ENCODE measurements around the gene CAV3.

The CAV3 gene

GRCh38 chr3:8757551-8758518 lies 24.2 kb downstream of the CAV3 start:
- DNase-seq (ENCODE audit: low read depth in 1 of 2, low spot score in 1 of 2), result no peak
- in situ Hi-C loops (cut with HindIII; ENCODE audit: low pct_unique_long_range_greater_than_20kb, low sequenced_read_pairs), result no loop called here
- TF ChIP-seq JUND (IDR thresholded peaks at IDR 0.05; ENCODE audit: low read depth), result no peak

GRCh38 chr3:8759038-8759707 lies 25.6 kb downstream of the CAV3 start:
- no peak for DNase-seq (ENCODE audit: low read depth in 1 of 2, low spot score in 1 of 2)
- in situ Hi-C loops (cut with HindIII; ENCODE audit: low pct_unique_long_range_greater_than_20kb, low sequenced_read_pairs), result no loop called here
- no peak for TF ChIP-seq JUND (IDR thresholded peaks at IDR 0.05; ENCODE audit: low read depth)

GRCh38 chr3:8760091-8760490 lies 26.5 kb downstream of the CAV3 start:
- DNase-seq (ENCODE audit: low read depth in 1 of 2, low spot score in 1 of 2), result no peak
- TF ChIP-seq JUND (IDR thresholded peaks at IDR 0.05; ENCODE audit: low read depth), result no peak
- in situ Hi-C loops (cut with HindIII; ENCODE audit: low pct_unique_long_range_greater_than_20kb, low sequenced_read_pairs), result no loop called here

GRCh38 chr3:8760506-8760905 lies 26.9 kb downstream of the CAV3 start:
- in situ Hi-C loops (cut with HindIII; ENCODE audit: low pct_unique_long_range_greater_than_20kb, low sequenced_read_pairs), result no loop called here
- TF ChIP-seq JUND (IDR thresholded peaks at IDR 0.05; ENCODE audit: low read depth), result no peak
- DNase-seq (ENCODE audit: low read depth in 1 of 2, low spot score in 1 of 2), result no peak

- in situ Hi-C loops (cut with HindIII; ENCODE audit: low pct_unique_long_range_greater_than_20kb, low sequenced_read_pairs), result no loop called here
- no peak for TF ChIP-seq JUND (IDR thresholded peaks at IDR 0.05; ENCODE audit: low read depth)
- DNase-seq (ENCODE audit: low read depth in 1 of 2, low spot score in 1 of 2), result no peak
These were observed 28.3 kb downstream of the CAV3 start for GRCh38 chr3:8761866-8762265.

- in situ Hi-C loops (cut with HindIII; ENCODE audit: low pct_unique_long_range_greater_than_20kb, low sequenced_read_pairs), result no loop called here
- no peak for DNase-seq (ENCODE audit: low read depth in 1 of 2, low spot score in 1 of 2)
- no peak for TF ChIP-seq JUND (IDR thresholded peaks at IDR 0.05; ENCODE audit: low read depth)
These were observed 29.2 kb downstream of the CAV3 start for GRCh38 chr3:8762607-8763377.

- in situ Hi-C loops (cut with HindIII; ENCODE audit: low pct_unique_long_range_greater_than_20kb, low sequenced_read_pairs), result no loop called here
These were observed 30.9 kb downstream of the CAV3 start for GRCh38 chr3:8764528-8764927.

GRCh38 chr3:8765528-8765927 lies 31.9 kb downstream of the CAV3 start:
- in situ Hi-C loops (cut with HindIII; ENCODE audit: low pct_unique_long_range_greater_than_20kb, low sequenced_read_pairs), result no loop called here
- TF ChIP-seq JUND (IDR thresholded peaks at IDR 0.05; ENCODE audit: low read depth), result no peak
- DNase-seq (ENCODE audit: low read depth in 1 of 2, low spot score in 1 of 2), result no peak

More at GRCh38 chr3:8764528-8764927, 30.9 kb downstream of the CAV3 start:
- no peak for DNase-seq (ENCODE audit: low read depth in 1 of 2, low spot score in 1 of 2)
- no peak for TF ChIP-seq JUND (IDR thresholded peaks at IDR 0.05; ENCODE audit: low read depth)

- DNase-seq (ENCODE audit: low read depth in 1 of 2, low spot score in 1 of 2), result no peak
- TF ChIP-seq JUND (IDR thresholded peaks at IDR 0.05; ENCODE audit: low read depth), result no peak
- in situ Hi-C loops (cut with HindIII; ENCODE audit: low pct_unique_long_range_greater_than_20kb, low sequenced_read_pairs), result no loop called here
These were observed 32.5 kb downstream of the CAV3 start for GRCh38 chr3:8766148-8766547.

GRCh38 chr3:8767256-8767666 lies 33.7 kb downstream of the CAV3 start:
- no peak for TF ChIP-seq JUND (IDR thresholded peaks at IDR 0.05; ENCODE audit: low read depth)
- in situ Hi-C loops (cut with HindIII; ENCODE audit: low pct_unique_long_range_greater_than_20kb, low sequenced_read_pairs), result no loop called here
- peak in 1 of 2 experiments; percentile 36 for DNase-seq (ENCODE audit: low read depth in 1 of 2, low spot score in 1 of 2)

GRCh38 chr3:8767667-8768363 lies 34.2 kb downstream of the CAV3 start:
- peak; percentile 73 to 76 for DNase-seq (ENCODE audit: low read depth in 1 of 2, low spot score in 1 of 2)
- in situ Hi-C loops (cut with HindIII; ENCODE audit: low pct_unique_long_range_greater_than_20kb, low sequenced_read_pairs), result no loop called here

More at GRCh38 chr3:8767667-8768363, 34.2 kb downstream of the CAV3 start:
- TF ChIP-seq JUND (IDR thresholded peaks at IDR 0.05; ENCODE audit: low read depth), result no peak
